ENCODE data around the gene HS6ST3.
"Not testable (repeated sequence)": the region's sequence is repeated elsewhere in the genome, so short reads cannot be mapped to it uniquely, and the experiment has no call there.

Gene HS6ST3

DNA sequence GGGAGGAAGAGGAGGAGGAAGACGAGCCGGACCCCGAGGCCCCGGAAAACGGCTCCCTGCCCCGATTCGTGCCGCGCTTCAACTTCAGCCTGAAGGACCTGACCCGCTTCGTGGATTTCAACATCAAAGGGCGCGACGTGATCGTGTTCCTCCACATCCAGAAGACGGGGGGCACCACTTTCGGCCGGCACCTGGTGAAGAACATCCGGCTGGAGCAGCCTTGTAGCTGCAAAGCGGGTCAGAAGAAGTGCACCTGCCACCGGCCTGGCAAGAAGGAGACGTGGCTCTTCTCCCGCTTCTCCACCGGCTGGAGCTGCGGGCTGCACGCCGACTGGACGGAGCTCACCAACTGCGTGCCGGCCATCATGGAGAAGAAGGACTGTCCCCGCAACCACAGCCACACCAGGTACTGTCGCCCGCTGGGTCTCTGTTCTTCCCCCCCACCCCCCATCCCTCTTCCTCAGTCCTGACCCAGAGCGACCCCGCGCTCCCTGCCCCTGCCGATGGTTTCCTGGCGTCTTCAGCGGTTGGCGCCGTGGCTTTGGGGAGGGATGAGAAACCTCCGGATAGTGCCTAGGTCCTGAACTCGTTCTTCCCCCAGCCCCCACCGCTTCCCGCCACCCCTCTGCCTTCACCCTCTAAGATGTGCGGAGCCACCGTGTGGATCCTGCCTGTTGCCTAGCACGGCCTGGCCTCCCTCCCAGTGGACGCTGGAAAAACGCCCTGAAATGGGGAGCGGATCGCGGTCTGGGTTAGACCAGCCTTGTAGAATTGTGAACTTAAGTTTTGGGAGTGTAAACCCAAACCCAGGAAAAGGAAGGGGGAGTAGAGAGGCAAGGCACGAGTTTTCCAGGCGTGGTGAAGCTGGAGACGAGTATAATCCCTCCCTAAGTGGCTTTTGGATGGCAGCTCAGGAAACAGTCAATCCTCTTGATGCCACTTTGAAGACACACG, 1.5 kb downstream of the HS6ST3 start:
- no peak for DNase-seq (ENCODE audit: low spot score)

DNA sequence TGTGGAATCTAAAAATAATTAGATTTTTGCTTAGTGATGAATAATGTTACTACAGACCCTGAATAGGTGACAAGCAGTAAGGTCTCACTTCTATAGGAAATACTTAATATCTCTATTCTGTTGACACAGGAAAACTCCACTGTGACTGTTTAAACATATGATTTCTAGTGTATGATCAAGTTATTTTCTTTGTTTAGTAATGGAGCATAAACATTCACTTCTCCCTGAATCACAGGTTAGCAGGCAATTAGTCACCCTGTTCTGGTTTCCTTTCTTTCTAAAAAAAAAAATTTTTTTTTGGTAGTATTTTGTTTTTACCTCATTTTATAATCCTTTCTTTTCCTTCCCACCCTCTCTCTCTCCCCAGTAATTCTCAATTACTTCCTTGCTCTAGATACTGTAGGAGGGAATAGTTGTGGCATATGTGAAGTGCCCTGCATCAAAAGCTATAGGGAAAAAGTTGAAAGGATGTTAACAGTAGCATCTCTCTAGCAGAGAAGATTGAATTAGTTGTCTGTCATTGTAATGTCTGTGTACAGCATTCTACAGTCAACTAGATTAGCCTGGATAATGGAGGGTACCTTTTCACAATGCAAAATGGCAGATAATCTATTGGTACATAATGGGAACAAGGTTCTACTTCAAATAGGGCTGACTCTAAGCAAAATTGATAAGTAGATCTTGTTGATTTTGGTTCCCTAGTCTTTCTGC, 3.5 kb downstream of the HS6ST3 start:
- DNase-seq (ENCODE audit: low spot score), result no peak

DNA sequence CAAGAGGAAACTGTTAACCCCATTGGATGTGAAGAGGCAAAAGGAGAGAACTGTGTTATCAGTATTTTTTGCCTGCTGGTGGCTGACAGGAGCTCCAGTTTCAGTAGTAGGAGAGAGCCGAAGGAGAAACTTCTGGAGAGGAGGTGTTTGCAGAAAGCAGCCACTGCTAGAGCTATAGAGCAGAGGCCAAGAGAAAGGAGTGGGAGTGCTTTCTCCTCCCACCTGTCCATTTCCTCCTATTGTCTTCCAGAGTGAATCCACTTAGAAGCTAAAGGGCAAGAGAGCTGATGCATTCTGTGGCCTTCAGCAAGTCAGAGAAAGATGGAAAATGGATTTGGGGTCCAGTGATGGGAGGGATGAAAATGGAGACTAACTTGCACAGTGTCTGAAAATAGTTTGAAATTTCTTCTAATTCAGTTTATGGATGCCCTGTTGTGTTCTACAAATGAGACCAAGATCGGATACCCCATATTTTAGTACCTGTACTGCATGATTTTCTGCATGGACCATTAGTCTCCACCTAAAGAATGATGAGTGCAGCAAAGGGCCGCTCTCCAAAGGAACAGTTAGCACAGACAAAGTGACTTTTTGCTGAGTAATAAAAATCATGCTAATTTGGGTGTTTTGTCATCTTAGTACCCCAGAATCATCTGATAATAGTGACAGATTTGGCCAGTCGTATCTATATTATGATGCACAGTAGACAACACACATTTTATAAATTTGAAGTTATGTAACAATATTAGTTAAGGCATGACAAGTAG, 10.7 kb downstream of the HS6ST3 start:
- DNase-seq (ENCODE audit: low spot score), result no peak

DNA sequence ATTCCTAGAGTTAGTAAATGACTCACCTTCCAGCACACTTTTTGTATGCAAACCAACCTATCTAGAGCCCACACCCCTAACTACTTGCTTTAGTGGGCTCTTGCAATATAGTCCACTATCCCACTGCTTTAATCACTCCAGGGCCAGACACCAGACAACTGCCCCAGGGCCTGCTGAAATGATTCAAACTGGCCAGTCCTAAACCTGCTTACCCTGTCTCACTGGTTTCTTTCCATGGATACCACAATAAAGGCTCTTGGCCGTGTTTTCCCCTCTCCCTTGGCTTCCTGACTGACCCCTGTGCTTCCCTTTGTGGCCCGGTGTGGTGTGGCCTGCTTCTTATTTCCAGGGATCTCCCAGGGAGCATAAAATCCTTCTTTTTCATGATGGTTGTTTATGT, 14.6 kb downstream of the HS6ST3 start:
- DNase-seq (ENCODE audit: low spot score), result no peak

DNA sequence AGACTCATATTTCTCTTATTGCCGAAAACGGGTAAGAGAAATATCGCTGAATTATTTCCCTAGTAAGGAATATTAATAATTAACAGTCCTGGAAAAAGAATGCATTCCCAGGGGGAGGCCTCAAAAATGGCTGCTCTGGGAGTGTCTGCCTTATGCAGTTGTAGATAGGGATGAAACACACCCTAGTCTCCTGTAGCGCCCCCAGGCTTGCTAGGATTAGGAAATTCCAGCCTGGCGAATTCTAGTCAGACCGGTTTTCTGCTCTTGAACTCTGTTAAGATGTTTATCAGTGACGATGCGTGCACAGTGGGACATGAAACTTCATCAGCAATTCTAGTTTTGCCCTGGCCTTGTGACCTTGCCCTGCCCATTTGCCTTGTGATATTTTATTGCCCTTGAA, 18.2 kb downstream of the HS6ST3 start:
- DNase-seq (ENCODE audit: low spot score), result not testable (repeated sequence)

DNA sequence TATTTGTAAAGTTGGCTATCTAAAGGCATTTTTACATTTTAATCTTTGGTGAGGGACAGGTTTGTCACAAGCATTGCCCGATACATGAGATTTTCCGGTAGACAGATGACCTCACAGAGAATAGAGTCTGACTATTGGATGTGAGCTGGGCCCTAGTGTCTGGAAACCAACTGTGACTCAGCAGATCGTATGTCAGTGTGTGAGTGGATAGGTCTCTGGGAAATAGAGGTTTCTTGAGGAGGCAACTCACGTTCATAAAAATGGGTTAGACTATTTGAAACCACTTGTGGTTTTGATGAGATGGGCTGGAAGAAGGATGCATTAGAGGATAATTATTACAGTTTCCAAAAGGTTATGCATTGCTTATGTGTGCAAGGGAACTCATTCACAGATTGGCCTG, 19.2 kb downstream of the HS6ST3 start:
- DNase-seq (ENCODE audit: low spot score), result no peak

DNA sequence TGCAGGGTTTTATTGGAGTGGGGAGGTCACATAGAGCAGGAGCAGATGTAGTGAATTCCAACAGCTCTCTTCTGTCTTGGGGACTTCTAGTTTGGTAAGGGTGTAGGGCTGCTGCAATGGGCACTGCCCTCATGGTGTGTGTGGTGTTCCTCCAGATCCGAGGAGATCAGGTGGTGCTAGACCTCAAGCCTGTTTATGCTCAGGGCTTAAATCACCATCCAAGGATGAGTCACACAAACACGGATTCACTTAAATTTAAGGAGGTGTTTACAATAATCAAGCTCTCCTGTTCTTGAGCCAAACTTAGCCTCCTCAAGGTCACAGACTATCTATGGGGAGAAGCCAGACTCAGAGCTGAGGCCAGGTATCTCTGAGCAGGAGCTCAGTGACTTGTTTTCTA, 23.0 kb downstream of the HS6ST3 start:
- no peak for DNase-seq (ENCODE audit: low spot score)

DNA sequence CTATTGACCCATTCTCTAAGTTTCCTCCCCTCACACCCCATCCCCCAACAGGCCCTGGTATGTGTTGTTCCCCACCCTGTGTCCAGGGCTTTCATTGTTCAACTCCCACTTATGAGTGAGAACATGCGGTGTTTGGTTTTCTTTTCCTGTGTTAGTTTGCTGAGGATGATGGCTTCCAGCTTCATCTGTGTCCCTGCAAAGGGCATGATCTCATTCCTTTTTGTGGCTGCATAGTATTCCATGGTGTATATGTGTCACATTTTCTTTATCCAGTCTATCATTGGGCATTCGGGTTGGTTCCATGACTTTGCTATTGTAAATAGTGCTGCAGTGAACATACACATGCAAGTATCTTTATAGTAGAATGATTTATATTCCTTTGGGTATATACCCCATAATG, 25.5 kb downstream of the HS6ST3 start:
- not testable (repeated sequence) for DNase-seq (ENCODE audit: low spot score)

DNA sequence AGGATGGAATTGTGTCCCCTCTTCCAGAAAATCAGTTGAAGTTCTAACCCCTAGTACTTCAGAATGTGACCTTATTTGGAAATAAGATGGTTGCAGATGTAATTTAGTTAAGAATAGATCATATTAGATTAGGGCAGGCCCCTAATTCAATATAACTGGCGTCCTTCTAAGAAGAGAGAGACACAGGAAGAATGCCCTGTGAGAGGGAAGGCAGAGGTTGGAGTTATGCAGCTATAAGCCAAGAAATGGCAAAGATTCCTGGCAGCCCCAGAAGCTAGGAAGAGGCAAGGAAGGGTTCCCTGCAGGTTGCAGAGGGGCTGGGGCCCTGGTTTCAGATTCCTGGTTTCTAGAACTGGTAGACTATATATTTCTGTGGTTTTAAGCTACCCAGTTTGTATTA, 30.0 kb downstream of the HS6ST3 start:
- no peak for DNase-seq (ENCODE audit: low spot score)

DNA sequence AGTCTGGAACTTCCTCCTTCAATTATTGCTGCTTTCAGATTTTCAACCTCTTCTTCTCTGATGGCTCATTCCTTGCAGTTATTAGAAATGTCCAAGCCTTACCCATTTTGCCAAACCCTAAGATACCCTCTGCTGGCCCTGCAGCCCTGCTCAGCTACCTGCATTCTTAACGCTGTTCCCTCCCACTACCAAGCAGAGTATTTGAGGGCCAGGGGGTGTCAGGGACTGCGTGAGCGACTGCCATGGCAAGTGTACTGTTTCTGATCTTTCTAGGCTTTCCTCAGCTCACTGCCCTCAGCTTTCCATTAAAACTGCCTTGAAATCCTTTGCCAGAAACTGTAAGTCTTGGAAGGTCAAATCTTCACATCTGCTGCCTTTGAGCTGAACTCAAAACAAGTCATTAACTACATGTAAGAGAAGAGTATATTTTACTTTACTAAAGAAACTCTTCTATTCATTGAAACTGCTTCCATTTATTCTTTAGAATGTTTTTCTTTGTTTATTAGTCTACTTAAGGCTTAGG, 41.0 kb downstream of the HS6ST3 start:
- DNase-seq (ENCODE audit: low spot score), result no peak

DNA sequence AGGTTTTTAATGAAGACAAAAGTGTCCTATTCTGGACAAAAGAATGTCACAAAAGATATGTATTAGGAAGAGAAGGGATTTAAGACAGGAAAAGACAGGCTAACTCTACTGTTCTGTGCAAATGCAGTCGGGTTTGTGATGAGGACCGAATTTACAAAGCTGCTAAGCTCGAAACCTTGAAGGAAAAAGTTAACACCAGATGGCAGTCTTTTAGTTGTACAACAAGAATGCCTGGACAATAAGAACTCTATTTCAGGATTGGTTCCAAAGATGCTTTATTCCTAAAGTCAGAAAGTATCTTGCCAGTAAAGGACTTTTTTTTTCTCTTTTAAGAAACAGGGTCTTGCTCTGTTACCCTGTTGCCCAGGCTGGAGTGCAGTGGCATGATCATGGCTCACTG, 51.1 kb downstream of the HS6ST3 start:
- no peak for DNase-seq (ENCODE audit: low spot score)

DNA sequence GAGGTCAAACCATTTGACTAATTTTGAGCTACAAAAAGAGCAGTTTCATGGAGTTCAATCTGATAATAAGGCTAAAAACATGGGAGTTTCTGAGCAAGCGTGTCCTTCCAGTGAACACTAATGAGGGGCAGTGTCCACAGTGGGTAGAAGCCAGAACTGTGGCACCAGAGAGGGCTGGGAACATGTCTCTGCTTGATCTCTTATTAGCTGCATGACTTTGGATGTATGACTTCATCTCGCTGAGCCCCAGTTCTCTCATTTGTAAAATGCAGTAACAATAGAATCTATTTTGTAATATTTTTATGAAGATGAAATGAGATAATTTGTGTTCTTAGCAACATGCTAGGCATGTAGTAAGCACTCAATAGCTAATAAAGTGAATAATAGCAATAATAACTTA, 69.8 kb downstream of the HS6ST3 start:
- no peak for DNase-seq (ENCODE audit: low spot score)

DNA sequence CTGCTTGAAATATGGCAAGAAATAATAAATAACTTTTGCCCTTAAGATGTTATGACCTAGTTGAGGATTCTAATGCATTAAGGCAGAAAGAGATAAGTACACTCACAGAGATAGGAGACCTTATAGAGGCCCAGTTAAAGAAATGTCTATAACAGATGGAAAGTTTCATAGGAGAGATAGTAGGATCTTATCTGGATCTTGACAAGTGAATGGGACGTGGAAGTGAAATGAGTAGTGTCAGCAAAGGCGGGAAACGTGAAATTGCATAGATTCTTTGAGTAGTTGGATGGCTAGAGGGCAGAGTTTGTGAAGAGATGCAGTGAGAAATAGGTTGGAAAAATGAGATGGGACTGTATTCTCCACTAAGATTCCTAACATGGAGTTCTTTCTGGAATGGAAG, 71.2 kb downstream of the HS6ST3 start:
- DNase-seq (ENCODE audit: low spot score), result no peak

DNA sequence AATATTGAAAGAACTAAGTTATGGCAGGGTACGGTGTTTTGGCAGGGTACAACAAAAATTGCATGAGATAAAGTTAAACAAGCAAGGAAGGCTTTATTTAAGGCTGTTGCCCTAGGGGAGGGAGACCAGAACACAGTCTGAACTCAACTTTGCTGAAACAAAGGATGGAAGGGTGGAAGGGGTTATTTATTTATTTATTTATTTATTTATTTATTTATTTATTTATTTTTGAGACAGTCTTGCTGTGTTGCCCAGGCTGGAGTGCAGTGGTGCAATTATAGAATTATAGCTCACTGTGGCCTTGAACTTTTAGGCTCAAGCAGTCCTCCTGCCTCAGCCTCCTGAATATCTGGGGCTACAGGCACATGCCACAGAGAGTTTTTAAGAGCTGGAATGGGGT, 75.9 kb downstream of the HS6ST3 start:
- no peak for DNase-seq (ENCODE audit: low spot score)

DNA sequence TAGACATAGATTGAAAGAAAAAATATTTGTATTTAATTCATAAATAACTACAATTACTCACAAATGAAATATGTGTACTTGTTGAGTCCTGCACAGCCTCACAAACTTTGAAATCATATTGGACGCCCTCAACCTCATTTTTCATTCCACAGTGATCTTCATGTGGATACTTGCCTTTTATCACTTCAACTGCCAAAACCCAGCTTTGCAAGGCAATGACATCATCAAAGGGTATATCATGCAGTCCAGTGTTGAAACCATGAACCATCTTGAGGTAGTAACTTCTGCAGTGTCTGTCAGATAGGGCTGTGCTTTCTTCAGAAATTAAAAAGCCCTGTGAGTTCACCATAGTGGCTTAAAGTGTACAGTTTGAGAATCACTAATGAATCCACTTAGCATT, 82.2 kb downstream of the HS6ST3 start:
- DNase-seq (ENCODE audit: low spot score), result no peak

DNA sequence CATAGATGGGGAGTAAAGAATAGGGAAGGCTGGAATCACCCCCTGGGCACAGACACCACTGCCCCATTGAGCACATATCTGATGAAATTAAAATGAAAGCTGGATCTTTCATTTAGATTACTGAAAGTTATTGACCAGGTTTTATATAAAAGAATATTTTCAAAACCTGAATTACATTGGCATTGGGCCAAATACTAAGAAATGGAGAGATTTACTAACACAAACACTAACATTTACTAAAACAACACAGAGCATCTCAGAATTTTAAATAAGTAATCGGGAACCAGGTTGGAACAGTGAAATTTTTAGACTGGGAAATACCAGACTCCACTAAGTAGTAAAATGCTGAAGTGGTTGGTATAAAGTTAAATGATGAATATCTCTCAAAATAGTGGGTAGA, 88.9 kb downstream of the HS6ST3 start:
- no peak for DNase-seq (ENCODE audit: low spot score)

DNA sequence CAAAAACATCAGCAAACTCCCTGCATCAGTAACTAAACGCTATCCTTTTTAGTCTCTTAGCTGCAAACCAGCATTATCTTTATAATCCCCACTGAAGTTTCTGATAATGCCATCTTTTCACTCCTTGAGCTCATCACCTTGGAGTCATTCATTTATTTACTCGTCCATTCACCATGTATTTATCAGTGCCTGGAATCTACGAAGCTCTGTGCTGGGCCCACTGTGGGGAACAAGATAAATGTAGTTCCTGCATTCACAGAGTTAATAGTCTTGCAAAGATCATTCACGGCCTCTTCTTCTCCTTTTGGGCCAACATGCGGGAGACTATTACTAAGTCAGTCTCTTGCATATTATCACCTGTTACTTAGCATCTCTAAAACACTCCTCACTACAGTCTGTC, 89.4 kb downstream of the HS6ST3 start:
- no peak for DNase-seq (ENCODE audit: low spot score)

DNA sequence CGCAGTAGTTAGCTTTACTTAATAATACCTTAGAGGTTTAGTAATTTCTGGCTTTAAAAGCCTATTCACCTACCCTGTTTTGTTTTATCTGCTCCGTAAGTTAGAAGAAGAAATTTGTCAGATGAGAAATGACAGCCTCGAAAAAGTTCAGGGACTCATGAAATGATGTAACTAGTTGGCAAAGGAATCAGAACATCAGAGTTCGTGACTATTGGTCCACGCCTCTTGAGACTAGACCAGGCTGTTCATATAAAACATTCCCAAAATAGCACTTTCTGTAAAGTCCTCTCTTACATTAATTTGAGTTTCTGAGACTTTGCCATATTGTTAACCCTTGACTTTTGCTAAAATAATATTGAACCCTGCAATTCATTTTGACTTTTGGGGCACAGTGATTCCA, 92.0 kb downstream of the HS6ST3 start:
- no peak for DNase-seq (ENCODE audit: low spot score)

DNA sequence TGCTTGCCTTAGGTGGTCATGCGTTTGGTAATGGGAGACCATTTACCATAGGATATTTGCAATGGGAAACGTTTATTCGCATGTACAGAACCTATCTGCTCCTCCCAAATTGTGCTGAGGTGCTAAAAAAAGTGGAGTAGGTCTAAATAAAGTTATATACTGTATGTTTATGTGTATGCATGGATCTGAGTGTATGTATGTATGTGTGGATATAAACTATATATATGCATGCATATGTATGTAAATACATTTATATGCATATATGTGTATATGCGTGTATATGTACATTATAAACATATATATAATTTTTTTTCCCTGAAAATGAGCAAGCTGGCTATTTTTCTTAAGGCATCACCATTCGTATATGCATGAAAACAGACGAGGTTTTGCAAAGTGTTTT, 95.9 kb downstream of the HS6ST3 start:
- no peak for DNase-seq (ENCODE audit: low spot score)

DNA sequence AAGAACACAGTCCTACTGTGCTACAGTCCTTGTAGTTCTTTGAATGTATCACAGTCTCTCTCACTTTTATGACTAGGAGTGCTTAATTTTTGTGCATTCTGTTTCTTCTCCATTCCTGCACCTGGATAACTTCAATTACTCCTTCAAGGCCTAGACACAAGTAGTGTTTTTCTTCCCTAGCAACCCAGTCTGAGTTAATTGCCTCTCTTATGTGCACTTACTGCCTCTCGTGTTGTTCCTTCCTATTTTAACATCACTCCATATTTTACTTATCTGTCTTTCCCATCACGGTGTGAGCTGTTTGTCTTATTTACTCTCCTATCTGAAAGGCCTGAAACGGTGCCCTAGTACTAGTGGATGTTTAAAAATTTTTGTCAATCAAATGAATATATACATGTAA, 101.5 kb downstream of the HS6ST3 start:
- no peak for DNase-seq (ENCODE audit: low spot score)

DNA sequence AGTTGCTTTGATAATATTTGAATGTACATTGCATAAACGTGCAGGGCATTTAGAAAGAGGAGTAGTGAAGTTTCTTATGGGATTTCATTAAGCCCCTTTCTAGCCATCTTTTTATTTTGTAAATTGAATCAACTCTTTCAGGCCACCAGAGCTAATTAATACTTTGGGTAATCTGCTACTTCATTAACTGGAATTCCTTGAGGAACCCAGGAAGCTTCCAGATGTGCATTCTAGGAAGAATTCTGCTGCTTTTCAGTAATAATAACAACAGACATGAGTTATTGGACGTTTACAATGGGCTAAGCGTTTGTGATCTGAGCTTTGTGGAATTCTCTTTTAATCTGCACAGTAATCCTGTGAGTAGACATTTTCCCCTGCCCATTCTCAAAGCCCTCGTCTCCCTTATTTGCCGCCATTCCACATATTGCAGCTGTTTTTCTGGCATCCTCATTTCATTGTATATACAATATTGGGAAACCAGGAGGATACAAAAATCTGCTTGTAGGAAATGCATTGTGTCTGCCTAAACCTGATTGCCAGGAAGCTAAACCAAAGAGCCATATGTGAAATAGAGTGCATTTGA, 103.9 kb downstream of the HS6ST3 start:
- no peak for DNase-seq (ENCODE audit: low spot score)

DNA sequence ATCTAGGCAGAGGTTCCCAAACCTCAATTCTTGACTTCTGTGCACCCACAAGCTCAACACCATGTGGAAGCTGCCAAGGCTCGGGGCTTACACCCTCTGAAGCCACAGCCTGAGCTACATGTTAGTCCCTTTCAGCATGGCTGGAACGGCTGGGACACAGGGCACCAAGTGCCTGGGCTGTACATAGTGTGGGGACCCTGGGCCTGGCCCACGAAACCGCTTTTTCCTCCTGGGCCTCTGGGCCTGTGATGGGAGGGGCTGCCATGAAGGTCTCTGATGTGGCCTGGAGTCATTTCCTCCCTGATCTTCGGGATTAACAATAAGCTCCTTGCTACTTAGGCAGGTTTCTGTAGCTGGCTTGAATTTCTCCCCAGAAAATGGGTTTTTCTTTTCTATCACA, 108.1 kb downstream of the HS6ST3 start:
- no peak for DNase-seq (ENCODE audit: low spot score)
